Measurements from ENCODE around the gene C1QBP. TPM values are rescaled to one million over a fixed set of nuclear protein-coding genes. Genes with fewer than 3 reads are reported as not detected.

The C1QBP gene
- total RNA-seq, 6 experiments from 2014 or later = 222 to 267 (median 235) TPM

GRCh38 chr17:5399767-5400166, 39.2 kb downstream of the C1QBP start:
- H3K27ac Mint-ChIP-seq = no peak overlapping the region
- H3K27me3 Mint-ChIP-seq (ENCODE audit: insufficient read depth) = no peaks in the 10 kb centered on the region
- no peak for DNase-seq
- no peak overlapping the region for H3K4me3 Mint-ChIP-seq
- H3K9me3 Mint-ChIP-seq = no peaks in the 10 kb centered on the region
- no peak for TF ChIP-seq CTCF (IDR thresholded peaks at IDR 0.05)
- peaks cover 27% of the 10 kb centered on the region for H3K36me3 Mint-ChIP-seq (ENCODE audit: low read depth)
- no peaks in the 10 kb centered on the region for H3K4me1 Mint-ChIP-seq (ENCODE audit: low read depth)

- Mint-ChIP-seq H3K27ac (no peak overlapping the region), H3K4me1 (ENCODE audit: low read depth) (no peaks in the 10 kb centered on the region), H3K4me3 (no peak overlapping the region), H3K36me3 (ENCODE audit: low read depth) (peaks cover 38% of the 10 kb centered on the region), H3K9me3 (no peaks in the 10 kb centered on the region), H3K27me3 (ENCODE audit: insufficient read depth) (peaks cover 4% of the 10 kb centered on the region; the same call in 1 of the 2 replicates)
- TF ChIP-seq CTCF (IDR thresholded peaks at IDR 0.05) = no peak
- no peak for DNase-seq
These were observed 42.3 kb downstream of the C1QBP start for GRCh38 chr17:5396612-5397011.

GRCh38 chr17:5391678-5392077, 47.3 kb downstream of the C1QBP start:
- Mint-ChIP-seq H3K4me1 (ENCODE audit: low read depth) (no peaks in the 10 kb centered on the region), H3K4me3 (no peak overlapping the region), H3K36me3 (ENCODE audit: low read depth) (peaks cover 33% of the 10 kb centered on the region), H3K27ac (no peak overlapping the region), H3K9me3 (no peaks in the 10 kb centered on the region), H3K27me3 (ENCODE audit: insufficient read depth) (peaks cover 4% of the 10 kb centered on the region; the same call in 1 of the 2 replicates)
- no peak for TF ChIP-seq CTCF (IDR thresholded peaks at IDR 0.05)
- no peak for DNase-seq

Other genes with a start within 250 kb of the C1QBP start
- 1 to 10 TPM; 3.3 to 5.1 (median 4.6) TPM for gene ZNF594, start 247.3 kb downstream of the C1QBP start, total RNA-seq (2021; fragmentation: NEBNext Ultra II Directional; extraction: Animal tissue kit (Norgen Biotek cat#: 25700))
- not detected for gene SCIMP, start 204.3 kb downstream of the C1QBP start, total RNA-seq (2021; fragmentation: NEBNext Ultra II Directional; extraction: Animal tissue kit (Norgen Biotek cat#: 25700))
- gene RABEP1, start 156.9 kb downstream of the C1QBP start, total RNA-seq (2021; fragmentation: NEBNext Ultra II Directional; extraction: Animal tissue kit (Norgen Biotek cat#: 25700)) = 10 to 100 TPM; 41.1 to 48.5 (median 45.6) TPM
- gene NUP88, start 19.5 kb downstream of the C1QBP start, total RNA-seq (2021; fragmentation: NEBNext Ultra II Directional; extraction: Animal tissue kit (Norgen Biotek cat#: 25700)) = 10 to 100 TPM; 49.3 to 68.7 (median 64.2) TPM
- gene RPAIN, start 19.0 kb downstream of the C1QBP start, total RNA-seq (2021; fragmentation: NEBNext Ultra II Directional; extraction: Animal tissue kit (Norgen Biotek cat#: 25700)) = 10 to 100 TPM; 20.4 to 25.6 (median 22.5) TPM
- 10 to 100 TPM; 16.8 to 18.9 (median 17.3) TPM for gene DHX33, start 29.8 kb upstream of the C1QBP start, total RNA-seq (2021; fragmentation: NEBNext Ultra II Directional; extraction: Animal tissue kit (Norgen Biotek cat#: 25700))
- 100 to 1,000 TPM in 4 of 6 experiments, 10 to 100 TPM in 2; 85.9 to 109 (median 103) TPM for gene DERL2, start 47.0 kb upstream of the C1QBP start, total RNA-seq (2021; fragmentation: NEBNext Ultra II Directional; extraction: Animal tissue kit (Norgen Biotek cat#: 25700))
- gene MIS12, start 47.4 kb upstream of the C1QBP start, total RNA-seq (2021; fragmentation: NEBNext Ultra II Directional; extraction: Animal tissue kit (Norgen Biotek cat#: 25700)) = 10 to 100 TPM in 2 of 6 experiments, 1 to 10 TPM in 4; 7.8 to 10.8 (median 9.5) TPM
- 10 to 100 TPM; 26.9 to 44.9 (median 40.6) TPM for gene NLRP1, start 145.4 kb upstream of the C1QBP start, total RNA-seq (2021; fragmentation: NEBNext Ultra II Directional; extraction: Animal tissue kit (Norgen Biotek cat#: 25700))